ENCODE data around the gene TPX2. TPM values are rescaled to one million over a fixed set of nuclear protein-coding genes. Genes with fewer than 3 reads are reported as not detected.

The TPX2 gene
- total RNA-seq, 2 donors from 2014 or later, result 51.8 to 102 TPM

DNA sequence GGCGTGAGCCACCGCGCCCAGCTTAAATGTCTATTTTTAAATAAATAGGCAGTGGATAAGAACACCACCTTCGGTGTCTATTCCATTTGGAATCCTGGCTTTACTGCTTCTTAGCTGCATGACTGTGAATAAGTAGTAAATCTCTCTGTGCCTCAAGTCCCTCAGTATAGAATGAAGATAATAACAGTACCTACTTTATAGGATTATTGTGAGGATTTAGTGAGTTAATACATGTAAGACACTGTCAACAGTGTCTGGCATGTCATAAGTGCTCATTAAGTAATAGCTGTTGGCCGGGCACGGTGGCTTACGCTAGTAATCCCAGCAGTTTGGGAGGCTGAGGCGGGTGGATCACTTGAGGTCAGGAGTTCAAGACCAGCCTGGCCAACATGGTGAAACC is 10.1 kb downstream of the TPX2 start:
- DNase-seq (ENCODE audit: low spot score) (no peak), ATAC-seq (no peak)
- Mint-ChIP-seq H3K36me3 (no peaks in the 10 kb centered on the region), H3K27me3 (no peaks in the 10 kb centered on the region), H3K9me3 (no peaks in the 10 kb centered on the region), H3K27ac (no peak overlapping the region), H3K4me3 (no peak overlapping the region), H3K4me1 (ENCODE audit: low read depth in 2 of 2) (peaks cover 0 to 6% of the 10 kb centered on the region in 2 donors)

- H3K27me3 Mint-ChIP-seq, result no peaks in the 10 kb centered on the region
- DNase-seq (ENCODE audit: low spot score), result no peak
These were observed 12.0 kb downstream of the TPX2 start for GRCh38 chr20:31751126-31751525.

GRCh38 chr20:31757254-31757653 is 18.2 kb downstream of the TPX2 start:
- Mint-ChIP-seq H3K27ac (no peak overlapping the region), H3K27me3 (no peaks in the 10 kb centered on the region), H3K4me1 (ENCODE audit: low read depth in 2 of 2) (peaks cover 0 to 6% of the 10 kb centered on the region in 2 donors), H3K9me3 (no peaks in the 10 kb centered on the region), H3K36me3 (no peaks in the 10 kb centered on the region), H3K4me3 (no peak overlapping the region)
- ATAC-seq (no peak), DNase-seq (ENCODE audit: low spot score) (no peak)

More at GRCh38 chr20:31751126-31751525, 12.0 kb downstream of the TPX2 start:
- Mint-ChIP-seq H3K36me3 (no peaks in the 10 kb centered on the region), H3K27ac (no peak overlapping the region), H3K4me1 (ENCODE audit: low read depth in 2 of 2) (peaks cover 0 to 6% of the 10 kb centered on the region in 2 donors), H3K4me3 (no peak overlapping the region), H3K9me3 (no peaks in the 10 kb centered on the region)
- no peak for ATAC-seq

- no peak for DNase-seq (ENCODE audit: low spot score)
- H3K36me3 Mint-ChIP-seq, result no peaks in the 10 kb centered on the region
- no peaks in the 10 kb centered on the region for H3K4me1 Mint-ChIP-seq (ENCODE audit: low read depth in 2 of 2)
- H3K4me3 Mint-ChIP-seq, result no peak overlapping the region
- no peaks in the 10 kb centered on the region for H3K9me3 Mint-ChIP-seq
- no peak overlapping the region for H3K27ac Mint-ChIP-seq
- H3K27me3 Mint-ChIP-seq, result no peaks in the 10 kb centered on the region
- ATAC-seq, result no peak
These were observed 19.4 kb downstream of the TPX2 start for GRCh38 chr20:31758521-31758920.

GRCh38 chr20:31758991-31759390 is 19.9 kb downstream of the TPX2 start:
- Mint-ChIP-seq H3K27ac (no peak overlapping the region), H3K27me3 (no peaks in the 10 kb centered on the region), H3K4me3 (no peak overlapping the region), H3K4me1 (ENCODE audit: low read depth in 2 of 2) (no peaks in the 10 kb centered on the region), H3K9me3 (no peaks in the 10 kb centered on the region), H3K36me3 (no peaks in the 10 kb centered on the region)
- DNase-seq (ENCODE audit: low spot score), result no peak
- ATAC-seq, result no peak

- no peaks in the 10 kb centered on the region for H3K4me1 Mint-ChIP-seq (ENCODE audit: low read depth in 2 of 2)
- H3K9me3 Mint-ChIP-seq, result no peaks in the 10 kb centered on the region
- H3K27ac Mint-ChIP-seq, result no peak overlapping the region
- H3K4me3 Mint-ChIP-seq, result no peak overlapping the region
- H3K36me3 Mint-ChIP-seq, result no peaks in the 10 kb centered on the region
- DNase-seq (ENCODE audit: low spot score) (no peak), ATAC-seq (no peak)
- H3K27me3 Mint-ChIP-seq, result no peaks in the 10 kb centered on the region
These were observed 20.9 kb downstream of the TPX2 start for GRCh38 chr20:31759836-31760518.

GRCh38 chr20:31760519-31761240 is 21.6 kb downstream of the TPX2 start:
- no peak overlapping the region for H3K4me3 Mint-ChIP-seq
- ATAC-seq (no peak), DNase-seq (ENCODE audit: low spot score) (no peak)
- H3K27me3 Mint-ChIP-seq, result no peaks in the 10 kb centered on the region
- no peaks in the 10 kb centered on the region for H3K36me3 Mint-ChIP-seq
- H3K4me1 Mint-ChIP-seq (ENCODE audit: low read depth in 2 of 2), result peaks cover 0 to 3% of the 10 kb centered on the region in 2 donors
- no peaks in the 10 kb centered on the region for H3K9me3 Mint-ChIP-seq
- no peak overlapping the region for H3K27ac Mint-ChIP-seq

DNA sequence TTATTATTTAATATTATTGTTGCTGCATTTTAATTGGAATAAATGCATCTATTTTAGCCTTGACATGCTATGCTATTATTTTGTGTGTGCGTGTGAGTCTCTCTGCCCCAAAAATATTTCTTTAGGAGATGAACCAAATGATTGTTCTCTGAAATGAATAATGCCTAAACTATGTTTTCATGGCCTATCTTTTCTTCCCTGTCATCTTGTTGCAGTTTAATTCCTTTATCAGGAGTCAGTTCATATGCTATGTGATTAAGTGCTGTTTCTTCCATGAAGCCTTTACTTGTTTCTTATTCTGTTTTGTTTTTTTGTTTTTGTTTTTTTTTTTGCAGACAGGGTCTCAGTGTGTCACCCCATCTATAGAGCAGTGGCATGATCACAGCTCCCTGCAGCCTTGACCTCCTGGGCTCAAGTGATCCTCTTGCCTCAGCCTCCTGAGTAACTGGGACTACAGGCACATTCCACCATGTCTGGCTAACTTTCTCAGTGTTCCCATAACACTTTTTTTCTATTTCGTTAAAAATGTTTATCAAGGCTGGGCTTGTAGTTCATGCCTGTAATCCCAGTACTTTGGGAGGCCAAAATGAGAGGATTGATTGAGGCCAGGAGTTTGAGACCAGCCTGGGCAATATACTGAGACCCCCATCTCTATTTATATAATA is 25.7 kb downstream of the TPX2 start:
- H3K27me3 Mint-ChIP-seq, result no peaks in the 10 kb centered on the region
- no peak overlapping the region for H3K4me3 Mint-ChIP-seq
- no peak overlapping the region for H3K27ac Mint-ChIP-seq
- no peaks in the 10 kb centered on the region for H3K9me3 Mint-ChIP-seq
- peaks cover 3% of the 10 kb centered on the region for H3K36me3 Mint-ChIP-seq
- ATAC-seq (no peak), DNase-seq (ENCODE audit: low spot score) (no peak)
- peaks cover 2 to 3% of the 10 kb centered on the region in 2 donors for H3K4me1 Mint-ChIP-seq (ENCODE audit: low read depth in 2 of 2)

DNA sequence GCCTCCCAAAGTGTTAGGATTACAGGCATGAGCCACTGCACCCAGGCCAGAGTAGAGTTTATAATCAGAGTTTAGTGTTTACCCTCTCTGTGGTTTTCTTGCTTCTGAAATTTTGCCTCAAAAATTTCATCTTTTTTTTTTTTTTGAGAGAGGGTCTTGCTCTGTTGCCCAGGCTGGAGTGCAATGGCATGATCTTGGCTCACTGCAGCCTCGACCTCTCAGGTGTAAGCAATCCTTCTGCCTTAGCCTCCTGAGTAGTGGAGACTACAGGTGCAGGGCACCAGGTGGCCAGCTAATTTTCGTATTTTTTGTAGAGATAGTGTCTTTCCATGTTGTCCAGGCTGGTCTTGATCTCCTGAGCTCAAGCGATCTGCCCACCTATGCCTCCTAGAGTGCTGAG is 28.7 kb downstream of the TPX2 start:
- DNase-seq (ENCODE audit: low spot score) (no peak), ATAC-seq (no peak)
- Mint-ChIP-seq H3K4me3 (no peak overlapping the region), H3K36me3 (peaks cover 13% of the 10 kb centered on the region), H3K9me3 (no peaks in the 10 kb centered on the region), H3K27me3 (no peaks in the 10 kb centered on the region), H3K27ac (no peak overlapping the region), H3K4me1 (ENCODE audit: low read depth in 2 of 2) (peaks cover 8 to 14% of the 10 kb centered on the region in 2 donors)

DNA sequence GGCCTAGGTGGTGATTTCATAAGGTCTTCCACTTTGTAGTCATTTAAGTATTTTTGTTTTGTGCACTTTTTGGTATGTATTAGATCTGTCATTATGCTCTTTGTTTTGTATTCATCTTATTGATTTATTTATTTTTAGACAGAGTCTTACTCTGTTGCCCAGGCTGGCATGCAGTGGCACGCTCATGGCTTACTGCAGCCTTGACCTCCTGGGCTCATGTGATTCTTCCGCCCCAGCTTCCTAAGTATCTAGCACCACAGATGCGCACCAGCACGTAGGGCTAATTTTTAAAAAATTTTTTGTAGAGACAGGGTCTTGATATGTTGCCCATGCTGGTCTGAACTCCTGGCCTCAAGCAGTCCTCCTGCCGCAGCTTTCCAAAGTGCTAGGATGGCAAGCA is 30.6 kb downstream of the TPX2 start:
- H3K4me3 Mint-ChIP-seq, result no peak overlapping the region

DNA sequence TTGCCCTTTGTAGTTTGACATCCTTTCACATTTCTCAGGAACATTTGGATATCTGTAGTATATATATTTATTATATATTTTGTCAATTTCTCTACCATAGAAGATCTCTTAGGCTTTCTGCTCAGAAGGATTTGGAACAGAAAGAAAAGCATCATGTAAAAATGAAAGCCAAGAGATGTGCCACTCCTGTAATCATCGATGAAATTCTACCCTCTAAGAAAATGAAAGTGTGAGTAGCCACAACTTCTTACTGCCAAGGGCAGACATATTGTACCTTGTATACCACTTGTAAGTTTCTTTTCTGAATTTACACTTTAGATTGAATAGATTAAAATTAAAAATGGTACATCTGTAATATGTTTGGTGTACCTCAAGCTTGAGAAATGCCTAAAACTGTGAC is 31.2 kb downstream of the TPX2 start:
- ATAC-seq (peak in 1 of 2 donors; percentile 46), DNase-seq (ENCODE audit: low spot score) (no peak)
- H3K4me1 Mint-ChIP-seq (ENCODE audit: low read depth in 2 of 2), result peaks cover 8 to 14% of the 10 kb centered on the region in 2 donors
- no peaks in the 10 kb centered on the region for H3K27me3 Mint-ChIP-seq
- H3K36me3 Mint-ChIP-seq, result peaks cover 17% of the 10 kb centered on the region
- H3K27ac Mint-ChIP-seq, result peak overlapping the region in 1 of 2 donors; percentile 47
- peak overlapping the region; percentile 36 for H3K4me3 Mint-ChIP-seq
- H3K9me3 Mint-ChIP-seq, result no peaks in the 10 kb centered on the region

More for the DNA sequence above, 30.6 kb downstream of the TPX2 start:
- Mint-ChIP-seq H3K27ac (peak overlapping the region in 1 of 2 donors; percentile 47), H3K27me3 (no peaks in the 10 kb centered on the region), H3K4me1 (ENCODE audit: low read depth in 2 of 2) (peaks cover 8 to 14% of the 10 kb centered on the region in 2 donors), H3K36me3 (peaks cover 16% of the 10 kb centered on the region), H3K9me3 (no peaks in the 10 kb centered on the region)
- DNase-seq (ENCODE audit: low spot score) (no peak), ATAC-seq (no peak)

DNA sequence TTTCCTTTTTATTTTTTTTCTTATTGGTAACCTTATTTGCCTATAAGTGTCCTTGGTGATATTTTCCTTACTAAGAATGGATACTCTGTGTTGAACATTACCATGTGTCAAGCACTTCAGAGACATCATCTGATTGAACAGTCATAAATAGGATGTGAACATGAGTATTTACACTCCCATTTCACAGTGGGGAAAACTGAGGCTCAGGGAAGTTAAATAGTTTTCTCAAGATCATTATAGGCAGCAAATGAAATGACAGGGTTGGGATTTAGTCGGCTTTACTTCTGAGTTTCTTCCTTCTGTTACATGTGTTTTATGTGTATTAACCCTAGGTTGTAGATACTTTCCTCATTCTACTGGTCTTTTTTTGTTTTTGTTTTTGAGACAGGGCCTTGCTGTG is 35.3 kb downstream of the TPX2 start:
- Mint-ChIP-seq H3K36me3 (peaks cover 29% of the 10 kb centered on the region), H3K27me3 (no peaks in the 10 kb centered on the region), H3K27ac (no peak overlapping the region), H3K4me1 (ENCODE audit: low read depth in 2 of 2) (peaks cover 8 to 14% of the 10 kb centered on the region in 2 donors), H3K9me3 (no peaks in the 10 kb centered on the region), H3K4me3 (no peak overlapping the region)
- DNase-seq (ENCODE audit: low spot score) (no peak), ATAC-seq (no peak)

DNA sequence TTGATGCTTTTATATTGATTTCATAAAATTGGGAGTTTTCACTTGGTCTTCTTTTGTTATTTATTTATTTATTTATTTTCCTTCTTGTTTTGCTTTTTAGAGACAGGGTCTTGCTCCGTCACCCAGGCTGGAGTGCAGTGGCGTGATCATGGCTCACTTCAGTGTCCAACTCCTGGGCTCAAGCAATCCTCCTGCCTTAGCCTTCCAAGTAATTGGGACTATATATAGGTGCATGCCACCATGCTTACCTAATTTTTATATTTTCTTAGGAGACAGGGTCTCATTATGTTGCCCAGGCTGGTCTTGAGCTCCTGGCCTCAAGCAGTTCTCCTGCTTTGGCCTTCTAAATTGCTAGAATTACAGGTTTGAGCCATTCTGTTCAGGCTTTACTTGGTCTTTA is 41.7 kb downstream of the TPX2 start:
- DNase-seq (ENCODE audit: low spot score) (no peak), ATAC-seq (no peak)
- no peak overlapping the region for H3K4me3 Mint-ChIP-seq
- H3K27me3 Mint-ChIP-seq, result no peaks in the 10 kb centered on the region
- H3K27ac Mint-ChIP-seq, result no peak overlapping the region
- no peaks in the 10 kb centered on the region for H3K9me3 Mint-ChIP-seq
- H3K4me1 Mint-ChIP-seq (ENCODE audit: low read depth in 2 of 2), result no peaks in the 10 kb centered on the region
- H3K36me3 Mint-ChIP-seq, result peaks cover 23% of the 10 kb centered on the region

DNA sequence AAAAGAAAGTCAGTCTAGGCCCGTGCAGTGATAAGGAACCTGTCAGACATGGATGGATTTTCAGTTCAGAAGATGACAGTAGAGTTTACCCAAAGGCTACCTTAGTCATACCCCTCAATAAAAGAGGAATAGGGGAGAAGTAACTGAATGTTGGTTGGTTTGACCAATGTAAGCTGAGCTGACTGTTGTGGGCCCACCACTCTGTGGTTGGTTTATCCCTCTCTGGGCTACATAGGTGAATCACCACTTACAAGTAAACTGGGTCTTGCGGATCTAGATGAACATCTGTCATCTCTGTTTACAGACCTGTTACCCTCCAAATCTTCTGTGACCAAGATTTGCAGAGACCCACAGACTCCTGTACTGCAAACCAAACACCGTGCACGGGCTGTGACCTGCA is 42.9 kb downstream of the TPX2 start:
- no peak overlapping the region for H3K27ac Mint-ChIP-seq
- H3K27me3 Mint-ChIP-seq, result no peaks in the 10 kb centered on the region
- no peak for ATAC-seq
- no peak for DNase-seq (ENCODE audit: low spot score)
- H3K36me3 Mint-ChIP-seq, result peaks cover 23% of the 10 kb centered on the region
- no peaks in the 10 kb centered on the region for H3K9me3 Mint-ChIP-seq
- H3K4me1 Mint-ChIP-seq (ENCODE audit: low read depth in 2 of 2), result no peaks in the 10 kb centered on the region
- H3K4me3 Mint-ChIP-seq, result no peak overlapping the region
